DND-41 (cell line): Measurements from ENCODE around the gene TERB1.

ENCODE experiments used
- ATAC-seq: fragments of 200-7000 bp; cut with Tn5 transposase; 3 replicates; pipeline ENCODE4 v1.9.1; 2021; ENCODE audit warnings: low read depth; ENCODE audit not compliant: insufficient read depth
- DNase-seq: peaks from one replicate; pipeline ENCODE4 v3.0.0-alpha.2; 2020
- H2AFZ ChIP-seq: 2 replicates; pipeline ENCODE4 v1.6.0; 2012; ENCODE audit warnings: low read depth, low read length
- H3K27ac ChIP-seq: 2 replicates; pipeline ENCODE4 v1.5.1; 2012; ENCODE audit warnings: low read length, inconsistent platforms
- H3K27me3 ChIP-seq: fragments of 200-600 bp; sonication (generic); 2 replicates; pipeline ENCODE4 v1.6.0; 2012; ENCODE audit warnings: low read length, mild to moderate bottlenecking, inconsistent platforms; ENCODE audit not compliant: insufficient read depth, poor library complexity
- H3K36me3 ChIP-seq: 2 replicates; pipeline ENCODE4 v1.5.1; 2012; ENCODE audit warnings: low read length, inconsistent platforms; ENCODE audit not compliant: insufficient read depth
- H3K4me1 ChIP-seq: 2 replicates; pipeline ENCODE4 v1.5.1; 2012; ENCODE audit warnings: mild to moderate bottlenecking, low read length; ENCODE audit not compliant: insufficient read depth
- H3K4me2 ChIP-seq: 2 replicates; pipeline ENCODE4 v1.6.0; 2012; ENCODE audit warnings: mild to moderate bottlenecking, moderate library complexity, low read length, inconsistent platforms; ENCODE audit not compliant: insufficient read depth
- H3K4me3 ChIP-seq, 2 experiments: fragments of 200-600 bp in 1 of 2; shearing (Covaris generic) in 1 of 2; 2 replicates each; pipeline ENCODE4 v1.5.1; 2012 to 2016; ENCODE audit warnings: inconsistent platforms in 2 of 2, low read length in 2 of 2, mild to moderate bottlenecking in 2 of 2, low read depth in 1 of 2, moderate library complexity in 1 of 2
- H3K79me2 ChIP-seq: 2 replicates; pipeline ENCODE4 v1.6.0; 2012; ENCODE audit warnings: low read length, inconsistent platforms; ENCODE audit not compliant: insufficient read depth
- H3K9ac ChIP-seq: 2 replicates; pipeline ENCODE4 v1.6.0; 2012; ENCODE audit warnings: low read depth, mild to moderate bottlenecking, inconsistent platforms, low read length, moderate library complexity
- H3K9me3 ChIP-seq: 2 replicates; pipeline ENCODE4 v1.5.1; 2012; ENCODE audit warnings: low read length, moderate library complexity, mild to moderate bottlenecking, inconsistent platforms; ENCODE audit not compliant: insufficient read depth, severe bottlenecking
- H4K20me1 ChIP-seq: 2 replicates; pipeline ENCODE4 v1.6.0; 2012; ENCODE audit warnings: low read length; ENCODE audit not compliant: insufficient read depth
- CTCF ChIP-seq: IDR thresholded peaks from 2 replicates; pipeline ENCODE4 v1.5.1; 2012; ENCODE audit warnings: borderline replicate concordance, low read length, moderate library complexity, mild to moderate bottlenecking; ENCODE audit not compliant: poor library complexity, severe bottlenecking; ENCODE audit errors: extremely low read depth
- EZH2 ChIP-seq: IDR thresholded peaks from 3 replicates; pipeline ENCODE4 v1.6.1; 2012; ENCODE audit warnings: borderline replicate concordance, low read depth, mild to moderate bottlenecking, moderate library complexity, low read length, inconsistent platforms; ENCODE audit not compliant: severe bottlenecking

TERB1 gene

GRCh38 chr16:66735891-66736290 lies 65.5 kb downstream of the TERB1 start:
- Histone ChIP-seq H3K79me2 (peaks cover 32% of the 10 kb centered on the region), H3K4me1 (no peaks in the 10 kb centered on the region), H3K4me3 (no peak overlapping the region), H3K9ac (no peak overlapping the region), H3K27ac (no peak overlapping the region), H3K4me2 (no peak overlapping the region), H3K27me3 (no peaks in the 10 kb centered on the region), H3K36me3 (peaks cover 96% of the 10 kb centered on the region), H2AFZ (no peak overlapping the region), H4K20me1 (peaks cover 16% of the 10 kb centered on the region), H3K9me3 (no peaks in the 10 kb centered on the region)
- DNase-seq (no peak), ATAC-seq (no peak)
- TF ChIP-seq EZH2 (no peak), CTCF (no peak)

DNA sequence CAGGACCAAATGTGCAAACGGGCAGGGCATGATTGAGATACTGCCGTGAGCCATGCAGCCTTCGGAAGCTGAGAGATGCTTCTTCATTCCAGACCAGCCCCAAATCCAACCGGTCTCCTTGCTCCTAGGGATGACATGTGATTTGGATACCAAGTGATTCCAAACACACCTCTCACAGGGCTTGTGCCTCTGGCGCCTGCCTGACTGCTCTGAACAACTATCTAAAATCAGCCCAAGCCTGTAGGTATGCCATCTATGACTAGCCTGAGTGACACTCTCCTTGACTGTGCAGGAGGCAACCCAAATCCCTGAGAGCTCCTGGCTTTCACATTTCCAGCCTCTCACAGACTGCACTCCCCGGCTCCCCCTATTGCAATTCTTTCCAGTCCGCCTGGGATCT lies 70.3 kb downstream of the TERB1 start:
- Histone ChIP-seq H3K36me3 (peaks cover 90% of the 10 kb centered on the region), H3K9me3 (no peaks in the 10 kb centered on the region), H3K27me3 (no peaks in the 10 kb centered on the region), H3K9ac (no peak overlapping the region), H3K79me2 (no peaks in the 10 kb centered on the region), H3K4me2 (no peak overlapping the region), H3K27ac (no peak overlapping the region), H3K4me1 (no peaks in the 10 kb centered on the region), H2AFZ (no peak overlapping the region), H4K20me1 (peaks cover 11% of the 10 kb centered on the region; the same call in 1 of the 2 replicates), H3K4me3 (no peak overlapping the region)
- DNase-seq (no peak), ATAC-seq (no peak)
- TF ChIP-seq CTCF (no peak), EZH2 (no peak)

GRCh38 chr16:66728804-66729203 lies 72.6 kb downstream of the TERB1 start:
- DNase-seq (no peak), ATAC-seq (0 out of 3 replicates have a peak, but pooled peaks have one; percentile 7)
- Histone ChIP-seq H3K79me2 (no peaks in the 10 kb centered on the region), H3K9me3 (no peaks in the 10 kb centered on the region), H3K36me3 (peaks cover 93% of the 10 kb centered on the region), H3K27me3 (no peaks in the 10 kb centered on the region), H2AFZ (no peak overlapping the region), H4K20me1 (peaks cover 11% of the 10 kb centered on the region; the same call in 1 of the 2 replicates), H3K9ac (no peak overlapping the region), H3K4me2 (no peak overlapping the region), H3K4me1 (no peaks in the 10 kb centered on the region), H3K4me3 (no peak overlapping the region), H3K27ac (no peak overlapping the region)
- no peak for TF ChIP-seq CTCF
- TF ChIP-seq EZH2 = no peak
